Activated CD8-positive, alpha-beta T cell treated with anti-CD3 and anti-CD28 coated beads for 36 hours (primary cell): Measurements from ENCODE around the gene UTP4. TPM values are rescaled to one million over a fixed set of nuclear protein-coding genes. Genes with fewer than 3 reads are reported as not detected.

Source experiments
- ATAC-seq: fragments of 200-7000 bp; cut with Tn5 transposase; one replicate; pipeline ENCODE4 v1.10.0; 2021; ENCODE audit warnings: mild to moderate bottlenecking, moderate library complexity
- CTCF ChIA-PET: fragments of 350-600 bp; sonication (Branson Sonifier 250); formaldehyde crosslinking; loops from one replicate; lab custom pipeline; 2021; ENCODE audit warnings: antibody characterized with exemption; lab: Charles Lee
- POLR2A ChIA-PET: fragments of 350-600 bp; sonication (Branson Sonifier 250); formaldehyde crosslinking; loops from one replicate; lab custom pipeline; 2021; ENCODE audit warnings: antibody characterized with exemption; lab: Charles Lee
- DNase-seq: peaks from one replicate; pipeline ENCODE4 v3.0.0-alpha.2; 2020
- H3K27ac Mint-ChIP-seq: one replicate; pipeline ENCODE4 v1.8.0; 2021; ENCODE audit warnings: mild to moderate bottlenecking, mixed read lengths
- H3K27me3 Mint-ChIP-seq: one replicate; pipeline ENCODE4 v1.8.0; 2021; ENCODE audit warnings: mixed read lengths
- H3K36me3 Mint-ChIP-seq: one replicate; pipeline ENCODE4 v1.8.0; 2021; ENCODE audit warnings: low read depth, mixed read lengths
- H3K4me1 Mint-ChIP-seq: one replicate; pipeline ENCODE4 v1.8.0; 2021; ENCODE audit warnings: low read depth, mixed read lengths
- H3K4me3 Mint-ChIP-seq: one replicate; pipeline ENCODE4 v1.8.0; 2021; ENCODE audit warnings: mild to moderate bottlenecking, moderate library complexity, mixed read lengths
- H3K9me3 Mint-ChIP-seq: one replicate; pipeline ENCODE4 v1.8.0; 2021; ENCODE audit warnings: mixed read lengths
- intact Hi-C: fragments of 100-400 bp; cut with micrococcal nuclease; formaldehyde crosslinking; loops from one replicate; pipeline ENCODE4 v1.10.0; 2022
- total RNA-seq, 2 experiments: library from RNA; stranded (reverse); gene quantifications; one replicate each; pipeline ENCODE4 v1.2.3, GENCODE V29; 2021
- TF ChIP-seq, protein P1 (sequence below): fragments of 200-600 bp; IDR thresholded peaks from one replicate; pipeline ENCODE4 v1.8.0; 2022; ENCODE audit warnings: antibody characterized with exemption, mild to moderate bottlenecking

UTP4 gene
- total RNA-seq, 2 experiments from 2014 or later: 112 to 121 TPM

DNA sequence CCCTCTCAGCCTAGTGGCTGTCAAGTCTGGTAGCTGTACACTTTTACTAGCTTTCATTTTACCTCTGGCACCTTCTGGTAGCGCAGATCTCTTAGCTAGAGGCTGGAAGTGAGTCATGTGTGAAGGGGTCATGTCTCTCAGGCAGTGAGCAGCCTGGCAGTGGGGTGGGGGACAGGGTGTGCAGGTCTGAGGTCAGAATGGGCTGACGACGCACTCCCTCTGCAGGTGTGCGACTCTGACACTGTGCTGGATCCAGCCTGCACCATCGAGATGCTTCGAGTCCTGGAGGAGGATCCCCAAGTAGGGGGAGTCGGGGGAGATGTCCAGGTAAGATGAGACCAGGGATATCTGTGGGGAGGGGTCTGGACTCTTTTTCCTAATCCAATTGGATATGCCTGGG, 19.2 kb upstream of the UTP4 start:
- intact Hi-C loops: no loop called here
- H3K36me3 Mint-ChIP-seq: peaks cover 18% of the 10 kb centered on the region
- ChIA-PET CTCF (interaction anchor here (0.8 to 5.5 kb wide), 15 partner anchors 9 to 270 kb away, joined by 3 to 73 read pairs (median 3); partner anchors contain the start of gene TANGO6), POLR2A (interaction anchor here (0.7 to 1.2 kb wide), 3 partner anchors 9 to 572 kb away, joined by 3 to 4 read pairs (median 3); no protein-coding TSS in a partner anchor)
- no peaks in the 10 kb centered on the region for H3K9me3 Mint-ChIP-seq
- H3K4me3 Mint-ChIP-seq: no peak overlapping the region
- ATAC-seq (peak; percentile 11), DNase-seq (no peak)
- TF ChIP-seq, protein P1, sequence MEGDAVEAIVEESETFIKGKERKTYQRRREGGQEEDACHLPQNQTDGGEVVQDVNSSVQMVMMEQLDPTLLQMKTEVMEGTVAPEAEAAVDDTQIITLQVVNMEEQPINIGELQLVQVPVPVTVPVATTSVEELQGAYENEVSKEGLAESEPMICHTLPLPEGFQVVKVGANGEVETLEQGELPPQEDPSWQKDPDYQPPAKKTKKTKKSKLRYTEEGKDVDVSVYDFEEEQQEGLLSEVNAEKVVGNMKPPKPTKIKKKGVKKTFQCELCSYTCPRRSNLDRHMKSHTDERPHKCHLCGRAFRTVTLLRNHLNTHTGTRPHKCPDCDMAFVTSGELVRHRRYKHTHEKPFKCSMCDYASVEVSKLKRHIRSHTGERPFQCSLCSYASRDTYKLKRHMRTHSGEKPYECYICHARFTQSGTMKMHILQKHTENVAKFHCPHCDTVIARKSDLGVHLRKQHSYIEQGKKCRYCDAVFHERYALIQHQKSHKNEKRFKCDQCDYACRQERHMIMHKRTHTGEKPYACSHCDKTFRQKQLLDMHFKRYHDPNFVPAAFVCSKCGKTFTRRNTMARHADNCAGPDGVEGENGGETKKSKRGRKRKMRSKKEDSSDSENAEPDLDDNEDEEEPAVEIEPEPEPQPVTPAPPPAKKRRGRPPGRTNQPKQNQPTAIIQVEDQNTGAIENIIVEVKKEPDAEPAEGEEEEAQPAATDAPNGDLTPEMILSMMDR: no peak
- no peak overlapping the region for H3K27ac Mint-ChIP-seq
- H3K27me3 Mint-ChIP-seq: peaks cover 8% of the 10 kb centered on the region
- H3K4me1 Mint-ChIP-seq: peaks cover 3% of the 10 kb centered on the region

DNA sequence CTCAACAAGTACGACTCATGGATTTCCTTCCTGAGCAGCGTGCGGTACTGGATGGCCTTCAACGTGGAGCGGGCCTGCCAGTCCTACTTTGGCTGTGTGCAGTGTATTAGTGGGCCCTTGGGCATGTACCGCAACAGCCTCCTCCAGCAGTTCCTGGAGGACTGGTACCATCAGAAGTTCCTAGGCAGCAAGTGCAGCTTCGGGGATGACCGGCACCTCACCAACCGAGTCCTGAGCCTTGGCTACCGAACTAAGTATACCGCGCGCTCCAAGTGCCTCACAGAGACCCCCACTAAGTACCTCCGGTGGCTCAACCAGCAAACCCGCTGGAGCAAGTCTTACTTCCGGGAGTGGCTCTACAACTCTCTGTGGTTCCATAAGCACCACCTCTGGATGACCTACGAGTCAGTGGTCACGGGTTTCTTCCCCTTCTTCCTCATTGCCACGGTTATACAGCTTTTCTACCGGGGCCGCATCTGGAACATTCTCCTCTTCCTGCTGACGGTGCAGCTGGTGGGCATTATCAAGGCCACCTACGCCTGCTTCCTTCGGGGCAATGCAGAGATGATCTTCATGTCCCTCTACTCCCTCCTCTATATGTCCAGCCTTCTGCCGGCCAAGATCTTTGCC, 18.0 kb upstream of the UTP4 start:
- Mint-ChIP-seq H3K27me3 (peaks cover under 1% of the 10 kb centered on the region), H3K4me1 (peaks cover 3% of the 10 kb centered on the region), H3K9me3 (no peaks in the 10 kb centered on the region), H3K4me3 (no peak overlapping the region), H3K27ac (no peak overlapping the region), H3K36me3 (peaks cover 19% of the 10 kb centered on the region)
- no peak for ATAC-seq
- DNase-seq: no peak
- intact Hi-C loops: no loop called here
- TF ChIP-seq, protein P1: no peak
- CTCF ChIA-PET: interaction anchor here (0.8 to 5.5 kb wide), 6 partner anchors 8 to 198 kb away, joined by 3 to 73 read pairs (median 5); no protein-coding TSS in a partner anchor
- POLR2A ChIA-PET: interaction anchor here (0.7 to 1.8 kb wide), 3 partner anchors 8 to 573 kb away, joined by 3 to 5 read pairs (median 4); partner anchors contain the start of gene HAS3

DNA sequence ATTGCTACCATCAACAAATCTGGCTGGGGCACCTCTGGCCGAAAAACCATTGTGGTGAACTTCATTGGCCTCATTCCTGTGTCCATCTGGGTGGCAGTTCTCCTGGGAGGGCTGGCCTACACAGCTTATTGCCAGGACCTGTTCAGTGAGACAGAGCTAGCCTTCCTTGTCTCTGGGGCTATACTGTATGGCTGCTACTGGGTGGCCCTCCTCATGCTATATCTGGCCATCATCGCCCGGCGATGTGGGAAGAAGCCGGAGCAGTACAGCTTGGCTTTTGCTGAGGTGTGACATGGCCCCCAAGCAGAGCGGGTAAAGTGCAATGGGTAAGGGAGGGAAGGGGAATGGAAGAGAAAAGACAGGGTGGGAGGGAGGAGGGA, 17.5 kb upstream of the UTP4 start:
- no peak overlapping the region for H3K27ac Mint-ChIP-seq
- no peak overlapping the region for H3K4me3 Mint-ChIP-seq
- peaks cover 3% of the 10 kb centered on the region for H3K4me1 Mint-ChIP-seq
- TF ChIP-seq, protein P1: no peak
- H3K9me3 Mint-ChIP-seq: no peaks in the 10 kb centered on the region
- CTCF ChIA-PET: interaction anchor here (1.1 to 5.5 kb wide), 3 partner anchors 7 to 15 kb away, joined by 3 to 73 read pairs (median 6); no protein-coding TSS in a partner anchor
- no peak for DNase-seq
- H3K36me3 Mint-ChIP-seq: peaks cover 17% of the 10 kb centered on the region
- POLR2A ChIA-PET: interaction anchor here (1.8 kb wide), 1 partner anchor 10 kb away, joined by 5 read pairs; the partner anchor contains the start of gene HAS3
- H3K27me3 Mint-ChIP-seq: no peaks in the 10 kb centered on the region
- intact Hi-C loops: no loop called here
- no peak for ATAC-seq

DNA sequence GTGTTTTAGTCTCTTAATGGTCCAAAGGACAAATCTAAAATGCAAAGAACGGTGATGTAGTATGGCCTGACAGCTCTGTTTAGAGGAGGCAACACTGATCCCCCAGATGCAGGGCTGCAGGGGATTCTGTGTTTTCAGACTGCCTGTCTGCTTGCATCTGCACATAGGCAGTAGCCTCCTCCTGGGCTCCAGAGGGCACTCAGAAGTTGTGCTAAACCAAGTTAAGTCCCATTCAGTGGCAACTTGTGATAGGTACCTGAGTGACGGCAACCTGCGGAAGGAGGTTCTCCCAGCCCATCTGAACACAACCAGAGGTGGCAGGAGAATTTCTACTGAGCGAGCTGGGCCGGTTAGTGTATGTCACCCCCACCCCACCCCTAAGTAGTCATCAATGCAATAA, 17.1 kb upstream of the UTP4 start:
- no peak overlapping the region for H3K4me3 Mint-ChIP-seq
- ChIA-PET CTCF (interaction anchor here (1.1 to 5.5 kb wide), 3 partner anchors 7 to 14 kb away, joined by 3 to 73 read pairs (median 6); no protein-coding TSS in a partner anchor), POLR2A (interaction anchor here (1.8 kb wide), 1 partner anchor 10 kb away, joined by 5 read pairs; the partner anchor contains the start of gene HAS3)
- intact Hi-C loops: no loop called here
- H3K27me3 Mint-ChIP-seq: no peaks in the 10 kb centered on the region
- peaks cover 3% of the 10 kb centered on the region for H3K4me1 Mint-ChIP-seq
- peaks cover 21% of the 10 kb centered on the region for H3K36me3 Mint-ChIP-seq
- H3K27ac Mint-ChIP-seq: no peak overlapping the region
- H3K9me3 Mint-ChIP-seq: no peaks in the 10 kb centered on the region
- ATAC-seq: no peak
- TF ChIP-seq, protein P1: no peak
- DNase-seq: no peak

DNA sequence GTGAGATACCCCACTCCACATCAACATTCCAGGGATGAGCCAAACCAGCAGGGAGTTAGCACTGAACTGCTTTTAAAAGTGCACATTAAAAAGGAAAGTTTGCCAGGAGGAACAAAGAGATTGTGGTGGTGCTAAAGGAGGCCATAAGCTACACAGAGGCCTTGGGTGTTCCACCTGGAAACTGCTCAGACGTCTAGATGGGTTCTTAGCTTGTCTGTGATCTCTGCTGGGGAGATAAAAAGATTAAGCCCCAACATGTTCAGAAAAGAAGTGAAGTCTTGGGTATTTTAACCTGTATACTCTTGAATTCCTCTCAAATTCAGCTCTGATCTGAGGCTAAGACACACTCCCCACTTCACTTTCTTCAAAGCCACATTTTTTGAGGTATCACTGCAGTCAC, 16.6 kb upstream of the UTP4 start:
- no peaks in the 10 kb centered on the region for H3K27me3 Mint-ChIP-seq
- no peak for ATAC-seq
- intact Hi-C loops: no loop called here
- no peak overlapping the region for H3K4me3 Mint-ChIP-seq
- CTCF ChIA-PET: interaction anchor here (1.1 to 2.0 kb wide), 3 partner anchors 9 to 14 kb away, joined by 3 to 6 read pairs (median 6); no protein-coding TSS in a partner anchor
- H3K27ac Mint-ChIP-seq: no peak overlapping the region
- POLR2A ChIA-PET: interaction anchor here (1.8 kb wide), 1 partner anchor 11 kb away, joined by 5 read pairs; the partner anchor contains the start of gene HAS3
- DNase-seq: no peak
- TF ChIP-seq, protein P1: no peak
- no peaks in the 10 kb centered on the region for H3K9me3 Mint-ChIP-seq
- H3K4me1 Mint-ChIP-seq: peaks cover 3% of the 10 kb centered on the region
- H3K36me3 Mint-ChIP-seq: peaks cover 21% of the 10 kb centered on the region
